ENCODE results near the gene GFY. TPM values are rescaled to one million over a fixed set of nuclear protein-coding genes. Genes with fewer than 3 reads are reported as not detected.

GFY gene
- total and polyA plus RNA-seq, 2 donors (not counting 3 experiments of a cell fraction or from before 2014, with no cell fraction given): not detected

GRCh38 chr19:49420227-49420626 is 5.0 kb upstream of the GFY start:
- BruUV-seq (replicated peaks): no TSS peak
- no peak for DNase-seq (ENCODE audit: low read depth, low spot score)
- H3K4me3 ChIP-seq (replicated peaks in 1 of 3; ENCODE audit: insufficient read depth in 1 of 3, low read depth in 1 of 3, low read length in 3 of 3): no peak overlapping the region
- H3K79me2 ChIP-seq (ENCODE audit: control insufficient read depth, insufficient read depth, low read length): no peaks in the 10 kb centered on the region
- FAIRE-seq: no peak
- intact Hi-C loops (cut with micrococcal nuclease): no loop called here
- no peak overlapping the region for H3K4me2 ChIP-seq (ENCODE audit: insufficient read depth, low read length)
- no peaks in the 10 kb centered on the region for H4K20me1 ChIP-seq (replicated peaks; ENCODE audit: control insufficient read depth, extremely low read depth, insufficient read depth, low read length)
- ChIA-PET CTCF (interaction anchor here (0.9 to 1.2 kb wide), 2 partner anchors 9 to 23 kb away, joined by 4 read pairs; no protein-coding TSS in a partner anchor), POLR2A (no interaction called here)
- no peaks in the 10 kb centered on the region for H3K4me1 ChIP-seq (ENCODE audit: control insufficient read depth, extremely low read depth, insufficient read depth, low read length)
- H2AFZ ChIP-seq (ENCODE audit: low read depth, low read length): no peak overlapping the region
- H3K9ac ChIP-seq (replicated peaks; ENCODE audit: extremely low read depth, insufficient read depth, low read length): no peak overlapping the region
- dilution Hi-C loops (cut with MboI; ENCODE audit: extremely low pct_ligation_motif_present, low sequenced_read_pairs): no loop called here
- no peaks in the 10 kb centered on the region for H3K9me1 ChIP-seq (replicated peaks; ENCODE audit: control insufficient read depth, extremely low read depth, insufficient read depth, low read length)
- H3K27me3 ChIP-seq (ENCODE audit: control insufficient read depth in 2 of 2, insufficient read depth in 2 of 2, low read length in 2 of 2): peaks cover 51 to 71% of the 10 kb centered on the region in 2 experiments
- TF ChIP-seq MAX (IDR thresholded peaks at IDR 0.05; ENCODE audit: insufficient read depth, insufficient read length) (no peak), GATA2 (IDR thresholded peaks at IDR 0.05; ENCODE audit: insufficient read depth, insufficient read length, low read depth, low read length) (no peak), POLR2AphosphoS5 (IDR thresholded peaks at IDR 0.05; ENCODE audit: insufficient read depth, low read depth, low read length) (no peak), CTCF (IDR thresholded peaks at IDR 0.05; ENCODE audit: extremely low read depth in 1 of 2, insufficient read depth in 1 of 2, low read depth in 1 of 2, low read length in 2 of 2) (no peak), MYC (IDR thresholded peaks at IDR 0.05; ENCODE audit: low read depth, low read length) (no peak)
- no peak overlapping the region for H3K27ac ChIP-seq (ENCODE audit: insufficient read depth, low read depth, low read length)
- no peaks in the 10 kb centered on the region for H3K36me3 ChIP-seq (ENCODE audit: control insufficient read depth in 2 of 2, extremely low read depth in 1 of 2, insufficient read depth in 2 of 2, low read length in 2 of 2)
- no peaks in the 10 kb centered on the region for H3K9me3 ChIP-seq (replicated peaks; ENCODE audit: control insufficient read depth, insufficient read depth, low read length)

All from endothelial cell of umbilical vein (primary cell).